DMS 273 (cell line): Measurements from ENCODE around the gene RNF144A.

ENCODE experiments used
- DNase-seq: peaks from one replicate; lab custom pipeline; 2025; ENCODE audit not compliant: unreplicated experiment; lab: John Stamatoyannopoulos, UW

The RNF144A gene

GRCh38 chr2:6906165-6906741 lies 11.0 kb upstream of the RNF144A start:
- DNase-seq = no peak

GRCh38 chr2:6908291-6908690 lies 8.9 kb upstream of the RNF144A start:
- DNase-seq = no peak

DNA sequence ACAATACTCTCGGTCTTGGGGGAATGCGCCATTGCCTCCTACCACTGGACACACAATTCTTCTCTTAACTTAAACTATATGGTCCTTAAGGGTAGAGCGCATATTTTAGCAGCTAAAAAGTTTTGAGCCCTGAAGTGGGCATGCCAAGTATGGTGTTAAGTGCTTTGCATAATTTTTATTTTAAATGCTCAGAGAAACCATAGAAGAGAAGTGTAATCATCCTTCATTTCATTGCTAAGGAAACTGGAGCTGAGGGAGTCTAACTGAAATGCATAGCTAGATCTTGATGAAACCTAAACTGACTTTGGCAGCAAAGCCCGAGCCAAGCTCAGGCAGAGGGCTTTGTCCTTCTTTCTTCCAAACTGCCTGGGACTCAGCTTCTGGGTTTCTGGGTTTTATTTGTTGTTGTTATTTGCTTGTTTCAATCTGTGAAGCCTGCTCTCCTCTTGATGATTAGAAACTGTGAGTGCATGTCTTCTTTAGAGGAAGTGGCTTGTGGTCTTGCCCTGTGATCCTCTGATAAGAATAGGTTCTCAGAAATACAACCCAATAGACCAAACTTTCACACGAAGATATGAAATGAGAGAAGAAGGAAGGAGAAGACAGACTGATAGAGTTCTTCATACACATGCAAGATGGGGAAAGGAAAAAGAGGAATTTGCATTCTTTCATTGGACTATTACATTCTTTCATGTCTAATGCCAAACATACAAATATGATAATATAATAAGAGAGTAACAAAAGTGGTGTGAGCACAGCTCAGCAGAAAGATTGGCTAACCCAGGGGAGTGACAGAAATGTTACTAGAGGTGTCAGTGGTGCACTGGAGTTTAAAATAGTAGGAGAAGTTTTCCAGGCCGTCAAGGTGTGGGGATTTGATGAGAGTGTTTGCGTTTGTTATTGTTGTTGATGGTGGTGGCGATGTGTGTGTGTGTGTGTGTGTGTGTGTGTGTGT lies 7.5 kb upstream of the RNF144A start:
- no peak for DNase-seq

- no peak for DNase-seq
Observed at GRCh38 chr2:6911721-6912120, 5.5 kb upstream of the RNF144A start.

DNA sequence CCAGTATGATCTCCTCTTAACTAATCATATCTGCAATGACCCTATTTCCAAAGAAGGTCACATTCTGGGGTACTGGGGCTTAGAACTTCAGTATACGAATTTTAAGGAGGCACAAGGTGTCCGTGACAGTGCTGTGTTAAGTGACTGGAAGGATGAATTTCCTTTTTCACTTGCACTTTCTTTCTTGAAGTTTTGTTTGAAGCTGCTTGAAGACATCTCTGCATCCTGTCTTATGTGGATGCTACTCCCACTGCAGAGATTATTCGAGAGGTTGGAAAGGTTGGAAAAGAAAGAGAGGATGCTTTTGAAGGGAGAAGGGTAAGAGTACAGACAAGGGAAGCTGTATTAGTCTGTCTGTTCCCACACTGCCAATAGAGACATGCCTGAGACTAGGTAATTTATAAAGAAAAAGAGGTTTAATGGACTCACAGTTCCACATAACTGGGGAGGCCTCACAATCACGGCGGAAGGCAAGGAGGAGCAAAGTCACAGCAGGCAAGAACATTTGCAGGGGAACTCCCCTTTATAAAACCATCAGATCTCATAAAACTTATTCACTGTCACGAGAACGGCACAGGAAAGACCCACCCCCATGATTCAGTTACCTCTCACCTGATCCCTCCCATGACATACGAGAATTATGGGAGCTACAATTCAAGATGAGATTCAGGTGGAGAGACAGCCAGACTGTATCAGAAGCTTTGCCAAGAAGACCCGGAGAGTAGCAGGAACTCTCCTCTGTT lies 3.6 kb upstream of the RNF144A start:
- no peak for DNase-seq

DNA sequence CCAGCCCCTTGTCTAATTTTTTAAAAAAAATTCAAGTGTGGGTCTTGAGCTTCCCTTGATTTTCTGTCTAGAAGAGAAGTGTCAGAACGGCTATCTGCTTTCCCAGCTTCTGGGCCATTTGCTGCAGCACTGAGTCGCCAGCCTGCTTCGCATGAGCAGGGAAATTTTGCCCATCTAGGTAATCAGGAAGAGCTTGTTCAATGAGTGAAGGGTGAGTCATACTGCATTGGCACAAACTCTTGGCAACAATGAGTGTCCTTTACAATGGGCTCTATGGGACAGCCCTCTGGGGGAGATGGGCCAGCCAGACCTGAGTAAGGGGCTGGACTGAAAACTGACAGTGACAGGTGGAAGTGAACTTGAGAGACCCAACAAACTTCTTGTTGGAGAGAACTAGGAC lies 2.4 kb upstream of the RNF144A start:
- DNase-seq = no peak

- DNase-seq = no peak
Observed at GRCh38 chr2:6915399-6915798, 1.8 kb upstream of the RNF144A start.

DNA sequence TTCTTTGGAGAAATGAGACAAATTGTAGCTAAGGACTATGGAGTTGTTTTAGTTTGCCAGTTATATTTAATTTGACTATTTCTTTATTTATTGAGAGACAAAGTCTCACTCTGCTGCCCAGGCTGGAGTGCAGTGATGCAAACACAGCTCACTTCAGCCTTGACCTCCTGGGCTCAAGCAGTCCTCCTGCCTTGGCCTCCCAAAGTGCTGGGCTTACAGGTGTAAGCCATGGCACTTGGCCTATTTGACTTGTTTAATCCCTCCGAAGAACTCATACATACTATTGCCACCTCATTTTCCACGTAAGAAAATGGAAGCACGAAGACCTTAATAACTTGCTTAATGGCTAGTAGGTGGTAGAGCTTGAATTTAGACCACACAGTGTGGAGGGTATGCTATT lies 988 bp upstream of the RNF144A start:
- no peak for DNase-seq

GRCh38 chr2:6916736-6917070 lies 509 bp upstream of the RNF144A start:
- DNase-seq = no peak

GRCh38 chr2:6917761-6918421 lies 679 bp downstream of the RNF144A start:
- peak; percentile 47 for DNase-seq

DNA sequence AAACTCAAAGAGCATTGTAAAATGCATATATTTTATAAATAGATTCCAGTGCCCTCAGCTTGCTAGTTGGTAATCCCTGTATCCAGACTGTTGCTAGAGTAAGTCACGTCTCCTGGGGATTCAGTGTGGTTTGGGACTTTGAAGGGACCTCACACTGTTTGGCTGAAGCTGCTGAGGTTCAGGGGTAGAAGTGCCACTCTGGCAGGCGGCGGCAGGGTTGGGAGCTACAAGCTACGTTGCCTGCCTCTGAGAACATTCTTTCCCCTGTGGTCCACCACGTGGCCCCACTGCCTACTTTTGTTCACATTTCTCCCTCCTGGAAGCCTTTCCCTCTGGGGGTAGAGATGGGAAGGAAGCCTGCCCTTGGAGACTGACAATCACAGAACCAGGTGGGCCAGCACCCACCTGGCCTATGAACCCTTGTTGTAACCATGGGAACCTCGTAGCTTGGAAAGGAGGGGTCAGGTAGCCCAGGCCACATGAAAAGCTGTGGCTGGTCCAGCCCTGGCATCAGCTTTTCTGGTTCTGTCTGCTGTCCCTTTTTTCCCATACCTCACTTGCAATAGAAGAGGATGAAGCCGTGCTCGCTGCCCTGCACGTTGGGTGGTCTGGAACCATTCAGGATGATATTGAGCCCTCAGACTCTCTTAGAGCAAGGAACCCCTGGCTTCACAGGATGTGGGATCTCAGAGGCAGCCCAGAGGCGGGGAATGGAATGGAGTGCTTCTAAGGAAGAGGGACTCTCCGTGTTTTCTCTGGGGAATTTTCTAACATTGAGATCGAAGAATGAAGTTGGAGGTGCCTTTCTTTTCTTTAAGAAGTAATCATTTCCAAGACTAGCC lies 2.9 kb downstream of the RNF144A start:
- no peak for DNase-seq

- DNase-seq = no peak
Observed at GRCh38 chr2:6920743-6921064, 3.5 kb downstream of the RNF144A start.

DNA sequence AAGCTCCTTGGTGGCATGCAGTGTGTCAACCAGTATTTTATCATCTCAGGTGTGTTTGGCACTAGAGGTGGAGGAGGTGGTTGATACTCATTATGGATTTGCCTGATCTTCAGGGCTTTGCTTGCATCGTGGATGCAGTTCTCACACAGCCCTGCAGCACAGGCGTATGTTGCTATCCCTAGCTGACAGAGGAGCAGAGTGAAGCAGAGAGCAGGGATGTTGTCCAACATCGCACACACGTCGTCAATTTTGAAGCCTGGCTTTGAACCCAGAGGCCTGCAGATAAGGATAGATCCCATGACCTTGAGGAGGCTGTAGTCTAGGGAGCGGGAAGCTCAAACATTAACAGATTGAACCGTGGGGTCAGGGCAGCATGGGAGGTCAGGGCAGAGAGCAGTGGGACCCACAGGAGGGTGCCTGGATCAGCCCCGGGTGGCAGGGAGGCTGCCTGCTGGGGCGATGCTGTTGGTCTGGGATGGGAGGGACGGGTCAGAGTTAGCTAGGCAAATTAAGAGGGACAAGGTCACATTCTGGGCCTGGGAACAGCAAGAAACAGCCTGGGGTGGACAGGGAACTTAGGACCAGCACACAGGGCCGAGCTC lies 4.2 kb downstream of the RNF144A start:
- no peak for DNase-seq

DNA sequence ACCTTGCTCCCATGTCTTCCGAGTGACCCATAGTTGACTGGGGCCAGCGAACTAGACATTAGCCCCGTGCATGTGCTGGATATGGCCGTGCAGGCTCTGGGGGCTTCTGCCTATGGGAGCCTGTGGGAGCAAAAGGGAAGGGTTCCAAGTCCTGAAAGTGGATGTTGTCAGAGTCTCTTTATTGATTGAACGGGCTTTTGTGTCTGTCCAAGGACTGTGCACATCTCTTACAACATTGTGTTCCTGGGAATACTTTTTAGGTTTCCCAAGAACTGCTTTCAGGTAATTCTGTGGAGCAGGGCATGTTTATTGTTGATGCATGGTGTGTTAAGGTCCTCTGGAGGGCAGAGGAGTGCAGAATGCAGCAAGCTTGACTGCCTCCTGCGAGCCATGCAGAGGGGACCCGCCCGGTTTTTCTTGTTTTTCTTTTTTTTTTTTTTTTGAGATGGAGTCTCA lies 5.0 kb downstream of the RNF144A start:
- peak; percentile 11 for DNase-seq

GRCh38 chr2:6923319-6923718 lies 6.1 kb downstream of the RNF144A start:
- no peak for DNase-seq

- DNase-seq = no peak
Observed at GRCh38 chr2:6924101-6924923, 7.1 kb downstream of the RNF144A start.

DNA sequence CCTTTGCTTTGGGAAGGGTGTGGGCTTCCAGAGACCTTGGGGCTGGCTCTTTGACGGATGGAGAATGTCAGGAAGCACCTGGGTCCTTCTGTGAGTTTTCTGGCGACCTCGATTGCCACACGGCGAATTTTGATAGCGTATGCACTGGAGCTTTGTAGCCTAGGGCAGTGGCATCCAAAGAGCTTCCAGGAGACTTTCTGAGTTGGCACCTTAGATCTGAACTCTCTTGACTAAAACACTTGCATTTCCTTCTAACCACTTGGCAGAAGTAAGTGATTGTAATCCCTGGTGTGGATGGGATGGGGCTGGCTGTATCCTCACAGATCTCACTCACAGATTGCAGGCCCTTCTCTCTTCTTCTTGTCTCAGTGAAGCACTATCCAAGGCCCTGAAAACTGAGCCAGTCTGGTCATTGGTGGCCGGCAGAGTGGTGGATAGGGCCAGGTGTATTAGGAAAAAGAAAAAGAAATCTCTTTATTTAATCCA lies 7.8 kb downstream of the RNF144A start:
- DNase-seq = no peak

DNA sequence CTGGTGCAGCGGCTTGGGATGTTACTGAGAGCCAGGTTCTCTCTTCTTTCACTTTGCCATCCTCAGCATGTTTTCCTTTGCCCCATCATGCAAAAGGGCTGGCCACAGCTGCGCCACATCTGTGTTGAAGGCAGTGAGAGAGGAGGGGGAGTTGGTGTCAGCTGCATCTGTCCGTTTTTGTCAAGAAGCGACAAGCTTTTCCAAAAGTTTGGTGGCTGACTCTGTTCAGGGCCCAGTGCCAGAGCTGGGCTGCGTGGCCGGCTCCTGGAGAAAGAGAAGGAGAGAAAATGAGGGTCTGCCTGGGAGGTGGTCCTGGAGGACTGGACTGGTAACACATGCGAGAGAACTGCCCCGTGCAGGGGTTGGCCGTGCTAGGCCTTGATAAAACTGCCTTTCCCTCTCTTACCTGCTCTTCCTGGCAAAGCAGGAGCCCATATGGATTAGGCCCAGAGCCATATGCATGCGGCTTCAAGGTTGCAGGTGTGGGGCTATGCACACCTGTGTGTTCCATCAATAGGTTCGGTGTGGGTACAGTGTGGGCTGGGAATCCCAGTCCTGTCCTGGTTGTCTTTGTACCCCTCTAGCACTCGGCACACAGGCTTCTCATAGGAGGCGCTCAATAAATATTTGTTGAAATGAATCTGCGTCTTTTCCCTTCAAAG lies 9.0 kb downstream of the RNF144A start:
- no peak for DNase-seq

GRCh38 chr2:6927186-6927585 lies 10.0 kb downstream of the RNF144A start:
- DNase-seq = no peak
